GM06990 (cell line): Measurements from ENCODE around the gene MKLN1.

Experiments
- DNase-seq: peaks from one replicate; pipeline ENCODE4 v3.0.0-alpha.2; 2011; ENCODE audit not compliant: insufficient read length; ENCODE audit errors: extremely low read depth
- H3K27me3 ChIP-seq: replicated peaks from 2 replicates; pipeline ENCODE4 v1.6.0; 2011; ENCODE audit warnings: low read length; ENCODE audit not compliant: control insufficient read depth, insufficient read depth
- H3K36me3 ChIP-seq: 2 replicates; pipeline ENCODE4 v1.5.1; 2011; ENCODE audit warnings: low read length; ENCODE audit not compliant: control insufficient read depth, insufficient read depth
- H3K4me3 ChIP-seq: replicated peaks from 2 replicates; pipeline ENCODE4 v1.5.1; 2011; ENCODE audit warnings: low read depth, mild to moderate bottlenecking, control low read depth, low read length
- CTCF ChIP-seq: IDR thresholded peaks from 2 replicates; pipeline ENCODE4 v1.5.1; 2011; ENCODE audit warnings: low read length, control low read depth, mild to moderate bottlenecking, inconsistent platforms; ENCODE audit not compliant: insufficient read depth, poor library complexity, severe bottlenecking

The MKLN1 gene

GRCh38 chr7:131524115-131524514 lies 196.4 kb downstream of the MKLN1 start:
- no peak for TF ChIP-seq CTCF
- H3K4me3 ChIP-seq, result no peak overlapping the region
- no peaks in the 10 kb centered on the region; the same call in 1 of the 2 replicates for H3K27me3 ChIP-seq

GRCh38 chr7:131524703-131525102 lies 197.0 kb downstream of the MKLN1 start:
- TF ChIP-seq CTCF, result no peak
- H3K4me3 ChIP-seq, result no peak overlapping the region
- DNase-seq, result no peak
- H3K27me3 ChIP-seq, result no peaks in the 10 kb centered on the region; the same call in 1 of the 2 replicates
- no peaks in the 10 kb centered on the region for H3K36me3 ChIP-seq

More at GRCh38 chr7:131524115-131524514, 196.4 kb downstream of the MKLN1 start:
- DNase-seq, result no peak
- H3K36me3 ChIP-seq, result no peaks in the 10 kb centered on the region

DNA sequence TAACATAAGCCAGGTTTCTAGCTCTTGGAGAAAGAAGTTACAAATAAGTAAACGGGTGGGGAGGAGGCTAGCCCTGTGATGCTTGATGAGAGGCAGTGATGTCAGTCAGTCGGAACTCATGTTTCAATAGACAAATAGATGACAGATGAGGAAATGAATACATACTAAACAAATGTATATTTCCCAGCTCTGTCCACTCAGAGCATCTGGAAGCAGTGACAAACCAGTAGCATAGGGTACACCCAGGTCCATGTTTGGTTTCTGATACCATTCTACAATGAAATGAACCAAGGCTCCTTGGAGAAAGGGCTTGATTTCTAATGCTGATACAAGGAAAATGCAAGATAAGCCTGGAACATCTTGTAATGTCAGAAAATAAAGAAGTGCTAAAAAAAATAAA lies 198.1 kb downstream of the MKLN1 start:
- TF ChIP-seq CTCF, result no peak
- no peaks in the 10 kb centered on the region; the same call in 1 of the 2 replicates for H3K27me3 ChIP-seq
- H3K36me3 ChIP-seq, result no peaks in the 10 kb centered on the region
- DNase-seq, result no peak
- H3K4me3 ChIP-seq, result no peak overlapping the region

DNA sequence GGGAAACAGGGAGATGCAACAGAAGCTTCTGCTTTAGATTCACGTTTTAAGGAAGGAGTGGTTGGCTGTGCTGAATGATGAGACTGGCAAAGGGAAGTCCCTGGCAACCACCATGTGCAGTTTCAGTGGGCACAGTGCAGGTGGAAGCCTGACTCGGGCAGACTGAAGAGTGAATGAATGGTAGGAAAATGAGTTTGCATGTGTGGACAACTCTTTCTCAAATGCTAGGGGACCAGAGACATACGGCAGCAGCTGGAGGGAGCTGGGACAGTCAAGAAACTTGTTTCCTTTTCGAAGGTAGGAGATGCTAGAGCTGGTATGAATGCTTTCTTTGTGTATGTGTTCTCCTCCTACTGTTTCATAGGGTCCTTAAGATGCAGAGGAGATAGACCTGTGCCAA lies 199.8 kb downstream of the MKLN1 start:
- Histone ChIP-seq H3K36me3 (no peaks in the 10 kb centered on the region), H3K27me3 (no peaks in the 10 kb centered on the region; the same call in 1 of the 2 replicates), H3K4me3 (no peak overlapping the region)
- no peak for TF ChIP-seq CTCF
- no peak for DNase-seq

- no peak for TF ChIP-seq CTCF
- no peaks in the 10 kb centered on the region; the same call in 1 of the 2 replicates for H3K27me3 ChIP-seq
- DNase-seq, result no peak
- H3K36me3 ChIP-seq, result no peaks in the 10 kb centered on the region
- H3K4me3 ChIP-seq, result no peak overlapping the region
Observed at GRCh38 chr7:131529179-131529578, 201.5 kb downstream of the MKLN1 start.

GRCh38 chr7:131529617-131530016 lies 201.9 kb downstream of the MKLN1 start:
- no peak for TF ChIP-seq CTCF
- Histone ChIP-seq H3K4me3 (no peak overlapping the region), H3K27me3 (no peaks in the 10 kb centered on the region; the same call in 1 of the 2 replicates), H3K36me3 (no peaks in the 10 kb centered on the region)
- DNase-seq, result no peak
